WTC11 (cell line): ENCODE measurements around the gene GHR. TPM values are rescaled to one million over a fixed set of nuclear protein-coding genes. Genes with fewer than 3 reads are reported as not detected.

Source experiments
- ATAC-seq: fragments of 200-7000 bp; cut with Tn5 transposase; 2 replicates; pipeline ENCODE4 v1.10.0; 2021; ENCODE audit warnings: mild to moderate bottlenecking, moderate library complexity
- Bru-seq: library from RNA; stranded (reverse); fragments of 400-500 nt; gene quantifications from one replicate; lab custom pipeline; 2021; lab: Mats Ljungman, UMichigan
- CTCF ChIA-PET: fragments of 300-600 bp; sonication (Branson Sonifier 250); formaldehyde crosslinking; loops from one replicate; lab custom pipeline; 2021; ENCODE audit warnings: antibody characterized with exemption; lab: Charles Lee
- POLR2A ChIA-PET: fragments of 350-600 bp; sonication (Branson Sonifier 250); formaldehyde crosslinking; loops from one replicate; lab custom pipeline; 2021; ENCODE audit warnings: antibody characterized with exemption; lab: Charles Lee
- DNase-seq: peaks from one replicate; pipeline ENCODE4 v3.0.0; 2021; ENCODE audit warnings: low spot score
- H3K27ac Mint-ChIP-seq: 2 replicates; pipeline ENCODE4 v1.8.0; 2021; ENCODE audit warnings: mixed read lengths
- H3K27me3 Mint-ChIP-seq: 2 replicates; pipeline ENCODE4 v1.8.0; 2021; ENCODE audit warnings: low read depth, mild to moderate bottlenecking, moderate library complexity, mixed read lengths
- H3K36me3 Mint-ChIP-seq: 2 replicates; pipeline ENCODE4 v1.8.0; 2021; ENCODE audit warnings: mixed read lengths
- H3K4me1 Mint-ChIP-seq: 2 replicates; pipeline ENCODE4 v1.8.0; 2022; ENCODE audit warnings: mixed read lengths
- H3K4me3 Mint-ChIP-seq: 2 replicates; pipeline ENCODE4 v1.8.0; 2021; ENCODE audit warnings: mild to moderate bottlenecking, moderate library complexity, mixed read lengths
- H3K9me3 Mint-ChIP-seq: 2 replicates; pipeline ENCODE4 v1.8.0; 2021; ENCODE audit warnings: mixed read lengths
- CREB1 ChIP-seq: sonication (generic); formaldehyde crosslinking; IDR thresholded peaks from 2 replicates; pipeline ENCODE4 v1.8.0; 2023; ENCODE audit warnings: mild to moderate bottlenecking, missing genetic modification reagents
- FOXJ3 ChIP-seq: sonication (generic); formaldehyde crosslinking; IDR thresholded peaks from 2 replicates; pipeline ENCODE4 v1.9.0; 2021; ENCODE audit warnings: missing genetic modification reagents, mild to moderate bottlenecking, borderline replicate concordance
- FOXK1 ChIP-seq: sonication (generic); formaldehyde crosslinking; IDR thresholded peaks from 2 replicates; pipeline ENCODE4 v1.8.0; 2022; ENCODE audit warnings: mild to moderate bottlenecking, moderate library complexity, missing genetic modification reagents
- FOXP1 ChIP-seq: sonication (generic); formaldehyde crosslinking; IDR thresholded peaks from 2 replicates; pipeline ENCODE4 v1.8.0; 2022; ENCODE audit warnings: missing genetic modification reagents, mild to moderate bottlenecking, moderate library complexity, borderline replicate concordance
- IRF2 ChIP-seq: sonication (generic); formaldehyde crosslinking; IDR thresholded peaks from 2 replicates; pipeline ENCODE4 v1.8.0; 2022; ENCODE audit warnings: low read depth, missing genetic modification reagents, borderline replicate concordance
- KAT7 ChIP-seq: sonication (generic); formaldehyde crosslinking; IDR thresholded peaks from 2 replicates; pipeline ENCODE4 v1.8.1; 2023; ENCODE audit warnings: missing genetic modification reagents, mild to moderate bottlenecking, borderline replicate concordance
- MAX ChIP-seq: sonication (generic); formaldehyde crosslinking; IDR thresholded peaks from 2 replicates; pipeline ENCODE4 v1.8.0; 2022; ENCODE audit warnings: mild to moderate bottlenecking, missing genetic modification reagents
- RORB ChIP-seq: fragments of 250-450 bp; sonication (Bioruptor Pico); IDR thresholded peaks from 2 replicates; pipeline ENCODE4 v1.9.0; 2021; ENCODE audit warnings: mild to moderate bottlenecking
- SP1 ChIP-seq: sonication (generic); formaldehyde crosslinking; conservative IDR thresholded peaks from 2 replicates; pipeline ENCODE4 v1.8.1; 2022; ENCODE audit warnings: missing genetic modification reagents
- TEAD4 ChIP-seq: sonication (generic); formaldehyde crosslinking; IDR thresholded peaks from 2 replicates; pipeline ENCODE4 v1.8.0; 2022; ENCODE audit warnings: mild to moderate bottlenecking, missing genetic modification reagents
- ZNF423 ChIP-seq: fragments of 250-450 bp; sonication (Bioruptor Pico); IDR thresholded peaks from 2 replicates; pipeline ENCODE4 v2.1.2; 2022; ENCODE audit warnings: mild to moderate bottlenecking, moderate library complexity
- long read RNA-seq, 3 experiments: library from RNA in 1 of 3; library from capped mRNA in 1 of 3; library from polyadenylated mRNA in 1 of 3; unstranded in 2 of 3; stranded (forward) in 1 of 3; transcript quantifications; one replicate each; pipeline ENCODE4 v2.0.0, GENCODE V29; 2021
- total RNA-seq: library from RNA; stranded (reverse); gene quantifications from 3 replicates; pipeline ENCODE4 v1.2.3, GENCODE V29; 2021
- TF ChIP-seq, protein P1 (sequence below): sonication (generic); formaldehyde crosslinking; IDR thresholded peaks from 2 replicates; pipeline ENCODE4 v1.8.1; 2023; ENCODE audit warnings: mild to moderate bottlenecking, moderate library complexity, missing genetic modification reagents
- TF ChIP-seq, protein P2 (sequence below): fragments of 200-600 bp; IDR thresholded peaks from 2 replicates; pipeline ENCODE4 v1.8.0; 2022; ENCODE audit warnings: antibody characterized with exemption
- TF ChIP-seq, protein P3 (sequence below): fragments of 250-450 bp; sonication (Bioruptor Pico); conservative IDR thresholded peaks from 2 replicates; pipeline ENCODE4 v1.9.0; 2021; ENCODE audit warnings: mild to moderate bottlenecking

GHR gene
- total RNA-seq: 0.48 to 0.57 TPM (median 0.53 TPM) in 3 replicates
- percentile 34 among the genes with signal in this experiment for Bru-seq, nascent RNA
- long read RNA-seq, experiment 1, partial matches to known transcripts: 0 of 2 reads
- long read RNA-seq, experiment 1, other reads (novel, unspliced or antisense): 2 of 2 reads
- long read RNA-seq, experiment 2: 0 reads
- long read RNA-seq, experiment 3: 0 reads

DNA sequence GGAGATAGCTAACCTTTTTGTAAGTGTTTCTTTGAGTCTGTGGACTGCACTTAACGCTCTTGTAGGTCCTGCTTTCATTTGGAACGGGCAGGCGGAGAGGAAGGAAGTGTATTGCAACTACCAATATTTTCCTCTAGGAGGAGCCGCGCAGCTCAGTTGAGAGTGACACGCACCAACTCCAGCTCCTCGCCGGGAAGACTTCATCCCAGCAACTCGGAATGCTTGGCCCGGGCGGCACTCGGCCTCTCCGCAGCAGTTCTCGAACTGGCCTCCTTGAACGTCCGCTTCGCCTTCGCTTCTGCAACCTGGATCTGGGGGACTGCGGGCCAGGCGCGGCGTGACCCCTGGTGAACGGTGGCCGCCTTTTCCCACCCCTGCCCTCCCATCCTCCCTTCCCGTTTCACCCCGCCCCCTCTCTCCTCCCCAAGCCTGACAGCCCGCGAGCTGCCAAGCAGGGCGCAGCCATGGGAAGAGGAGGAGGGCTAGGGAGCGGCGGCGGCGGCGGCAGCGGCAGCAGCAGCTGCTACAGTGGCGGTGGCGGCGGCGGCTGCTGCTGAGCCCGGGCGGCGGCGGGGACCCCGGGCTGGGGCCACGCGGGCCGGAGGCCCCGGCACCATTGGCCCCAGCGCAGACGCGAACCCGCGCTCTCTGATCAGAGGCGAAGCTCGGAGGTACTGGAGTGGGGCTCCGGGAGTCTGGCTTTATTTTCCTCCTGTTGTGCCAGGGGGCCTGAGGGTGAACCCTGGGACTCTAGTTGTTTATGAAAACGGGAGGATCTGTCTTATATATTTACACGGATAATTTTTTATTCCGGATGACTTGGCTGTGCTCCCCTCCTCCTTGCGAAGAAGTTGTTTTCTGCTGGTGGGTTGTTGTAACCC is at the start of gene GHR:
GHR (plus strand) TSS at position 155 of the 881 bp plus-strand sequence. CDS start 142,436 bp downstream, outside the sequence.
- DNase-seq (peak; percentile 86), ATAC-seq (peak; percentile 91)
- TF ChIP-seq, protein P1, sequence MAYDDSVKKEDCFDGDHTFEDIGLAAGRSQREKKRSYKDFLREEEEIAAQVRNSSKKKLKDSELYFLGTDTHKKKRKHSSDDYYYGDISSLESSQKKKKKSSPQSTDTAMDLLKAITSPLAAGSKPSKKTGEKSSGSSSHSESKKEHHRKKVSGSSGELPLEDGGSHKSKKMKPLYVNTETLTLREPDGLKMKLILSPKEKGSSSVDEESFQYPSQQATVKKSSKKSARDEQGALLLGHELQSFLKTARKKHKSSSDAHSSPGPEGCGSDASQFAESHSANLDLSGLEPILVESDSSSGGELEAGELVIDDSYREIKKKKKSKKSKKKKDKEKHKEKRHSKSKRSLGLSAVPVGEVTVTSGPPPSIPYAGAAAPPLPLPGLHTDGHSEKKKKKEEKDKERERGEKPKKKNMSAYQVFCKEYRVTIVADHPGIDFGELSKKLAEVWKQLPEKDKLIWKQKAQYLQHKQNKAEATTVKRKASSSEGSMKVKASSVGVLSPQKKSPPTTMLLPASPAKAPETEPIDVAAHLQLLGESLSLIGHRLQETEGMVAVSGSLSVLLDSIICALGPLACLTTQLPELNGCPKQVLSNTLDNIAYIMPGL (CRISPR knock-in tag): 0 out of 2 replicates have a peak, but pooled peaks have one; percentile 64
- TF ChIP-seq ZNF423 (CRISPR knock-in tag) (no peak), MAX (CRISPR knock-in tag) (peak; percentile 43; the same call in 1 of the 2 replicates), FOXJ3 (CRISPR knock-in tag) (no peak), FOXK1 (CRISPR knock-in tag) (0 out of 2 replicates have a peak, but pooled peaks have one; percentile 26), SP1 (peak; percentile 54), KAT7 (CRISPR knock-in tag) (0 out of 2 replicates have a peak, but pooled peaks have one; percentile 29), FOXP1 (CRISPR knock-in tag) (0 out of 2 replicates have a peak, but pooled peaks have one; percentile 45)
- TF ChIP-seq, protein P2, sequence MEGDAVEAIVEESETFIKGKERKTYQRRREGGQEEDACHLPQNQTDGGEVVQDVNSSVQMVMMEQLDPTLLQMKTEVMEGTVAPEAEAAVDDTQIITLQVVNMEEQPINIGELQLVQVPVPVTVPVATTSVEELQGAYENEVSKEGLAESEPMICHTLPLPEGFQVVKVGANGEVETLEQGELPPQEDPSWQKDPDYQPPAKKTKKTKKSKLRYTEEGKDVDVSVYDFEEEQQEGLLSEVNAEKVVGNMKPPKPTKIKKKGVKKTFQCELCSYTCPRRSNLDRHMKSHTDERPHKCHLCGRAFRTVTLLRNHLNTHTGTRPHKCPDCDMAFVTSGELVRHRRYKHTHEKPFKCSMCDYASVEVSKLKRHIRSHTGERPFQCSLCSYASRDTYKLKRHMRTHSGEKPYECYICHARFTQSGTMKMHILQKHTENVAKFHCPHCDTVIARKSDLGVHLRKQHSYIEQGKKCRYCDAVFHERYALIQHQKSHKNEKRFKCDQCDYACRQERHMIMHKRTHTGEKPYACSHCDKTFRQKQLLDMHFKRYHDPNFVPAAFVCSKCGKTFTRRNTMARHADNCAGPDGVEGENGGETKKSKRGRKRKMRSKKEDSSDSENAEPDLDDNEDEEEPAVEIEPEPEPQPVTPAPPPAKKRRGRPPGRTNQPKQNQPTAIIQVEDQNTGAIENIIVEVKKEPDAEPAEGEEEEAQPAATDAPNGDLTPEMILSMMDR: peak; percentile 57
- Mint-ChIP-seq H3K4me1 (no peaks in the 10 kb centered on the region), H3K27ac (no peak within 1 kb of the TSS), H3K9me3 (peaks cover 23% of the 10 kb centered on the region), H3K36me3 (peaks cover 4% of the 10 kb centered on the region; the same call in 1 of the 2 replicates), H3K4me3 (no peak within 1 kb of the TSS), H3K27me3 (no peaks in the 10 kb centered on the region; the same call in 1 of the 2 replicates)
- ChIA-PET CTCF (interaction anchor here (0.6 to 4.0 kb wide), 20 partner anchors 9 to 466 kb away, joined by 3 to 45 read pairs (median 4); no protein-coding TSS in a partner anchor), POLR2A (interaction anchor here (0.6 to 0.7 kb wide), 2 partner anchors 44 to 157 kb away, joined by 3 read pairs; no protein-coding TSS in a partner anchor)

DNA sequence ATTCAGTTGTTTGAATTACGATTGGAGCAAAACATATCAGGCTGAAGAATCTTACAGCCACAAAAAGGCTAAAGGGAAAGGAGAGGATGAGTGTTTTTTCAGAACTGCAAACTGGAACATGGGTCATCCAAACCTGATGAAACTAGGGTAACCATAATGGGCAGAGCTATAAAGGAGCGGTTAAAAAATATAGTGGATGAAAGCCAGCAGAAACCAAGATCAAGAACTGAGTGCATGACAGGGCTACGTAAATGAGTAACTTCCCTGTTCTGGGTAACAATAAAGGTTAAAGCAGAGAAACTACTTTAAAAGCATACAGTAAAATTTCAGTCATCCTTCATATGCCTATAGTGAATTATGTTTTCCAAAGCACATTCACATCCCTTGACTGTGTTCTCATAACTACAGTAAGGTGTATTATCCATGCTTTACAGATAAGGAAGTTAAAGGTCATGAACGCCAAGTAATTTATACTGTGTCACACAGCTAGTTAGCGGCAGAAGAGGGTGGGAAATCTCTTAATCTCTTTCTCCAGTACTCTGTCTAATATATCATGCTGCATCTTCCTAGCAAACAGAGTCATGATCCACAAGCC is 48.5 kb upstream of the GHR start:
- Mint-ChIP-seq H3K27me3 (no peaks in the 10 kb centered on the region), H3K36me3 (peaks cover 16% of the 10 kb centered on the region), H3K4me3 (no peak overlapping the region), H3K9me3 (peaks cover 38% of the 10 kb centered on the region), H3K4me1 (peaks cover 4% of the 10 kb centered on the region), H3K27ac (no peak overlapping the region)
- DNase-seq (no peak), ATAC-seq (no peak)
- POLR2A ChIA-PET: no interaction called here
- CTCF ChIA-PET: no interaction called here
- TF ChIP-seq TEAD4 (CRISPR knock-in tag) (no peak), ZNF423 (CRISPR knock-in tag) (no peak), CREB1 (no peak), RORB (no peak), IRF2 (no peak)
- TF ChIP-seq, protein P3, sequence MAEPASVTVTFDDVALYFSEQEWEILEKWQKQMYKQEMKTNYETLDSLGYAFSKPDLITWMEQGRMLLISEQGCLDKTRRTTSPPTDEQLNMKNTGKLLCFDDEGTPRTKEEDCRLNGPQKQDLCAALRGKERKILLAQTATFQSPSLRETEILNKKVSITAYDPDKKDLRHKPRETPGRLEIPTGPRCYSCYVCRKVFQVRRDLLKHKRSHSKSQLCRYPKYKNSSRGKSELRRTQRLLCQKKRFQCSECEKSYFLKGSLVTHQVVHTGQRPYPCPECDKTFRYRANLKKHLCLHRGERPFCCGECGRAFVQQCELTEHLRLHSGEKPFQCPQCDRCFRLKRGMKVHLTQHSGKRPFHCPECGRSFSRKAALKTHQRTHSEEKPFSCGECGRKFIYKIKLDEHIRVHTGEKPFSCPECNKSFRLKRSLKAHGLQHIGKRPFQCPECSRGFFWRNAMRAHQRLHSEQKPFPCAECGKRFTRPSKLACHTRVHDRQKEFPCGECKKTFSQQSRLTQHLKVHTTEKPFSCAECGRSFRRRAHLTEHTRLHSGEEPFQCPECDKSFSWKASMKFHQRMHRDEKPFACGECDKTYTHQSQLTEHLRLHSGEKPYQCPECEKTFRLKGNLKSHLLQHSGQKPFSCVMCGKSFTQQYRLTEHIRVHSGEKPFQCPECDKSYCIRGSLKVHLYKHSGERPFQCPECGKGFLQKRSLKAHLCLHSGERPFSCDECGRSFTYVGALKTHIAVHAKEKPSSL (CRISPR knock-in tag): no peak
- TF ChIP-seq, protein P2: no peak
